A549 treated with GW870086 at 1 μM for 4 hours (cell line): ENCODE data around the gene KPNA5. TPM values are rescaled to one million over a fixed set of nuclear protein-coding genes. Genes with fewer than 3 reads are reported as not detected.

Experiments used
- total RNA-seq: library from RNA; stranded (reverse); fragments of 200-300 nt; extraction: Qiagen RNA extraction; gene quantifications from 5 replicates; pipeline ENCODE4 v1.2.3, GENCODE V29; 2022; ENCODE audit warnings: low read depth

Gene KPNA5
- 0.46 to 1.9 TPM (median 1.7 TPM) in 5 replicates for total RNA-seq

DNA sequence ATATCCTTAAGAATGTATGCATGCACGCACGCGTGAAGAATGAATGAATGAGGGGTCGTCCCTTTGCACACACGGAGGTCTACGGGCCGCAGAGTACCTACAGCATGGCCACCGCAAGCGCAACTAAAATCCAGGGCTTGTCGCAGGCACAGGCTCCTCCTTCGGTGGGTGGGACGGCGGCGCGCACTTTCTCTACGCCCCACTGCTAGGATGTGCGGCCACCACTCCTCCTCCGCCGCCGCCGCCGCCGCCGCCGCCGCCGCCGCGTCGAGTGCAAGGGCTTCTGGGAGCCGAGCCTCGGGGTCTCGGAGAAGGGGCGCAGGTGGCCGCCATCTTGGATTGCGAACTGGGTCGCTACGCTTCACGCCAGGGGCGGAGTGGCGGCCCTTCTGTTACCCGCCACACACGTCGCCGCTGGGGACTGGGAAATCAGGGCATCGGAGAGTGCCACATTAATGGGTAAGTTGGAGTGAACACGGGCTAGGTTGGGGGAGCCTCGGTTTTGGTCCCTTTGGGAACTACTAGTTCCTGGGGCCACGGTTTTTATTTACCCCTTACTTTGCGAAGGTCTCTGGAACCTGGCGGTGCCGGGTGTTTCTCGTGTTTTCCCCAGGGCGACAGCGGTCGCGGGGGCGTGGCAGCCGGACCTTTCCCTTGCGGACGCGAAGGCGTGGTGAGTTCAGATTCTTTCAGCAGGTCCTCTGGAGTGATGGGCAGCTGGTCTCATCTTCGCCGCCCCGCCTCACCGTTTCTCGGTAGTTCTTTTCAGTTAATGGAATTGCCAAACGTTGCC, at the start of gene KPNA5:
Gene KPNA5, plus strand, starts transcription at position 332 of the 793 bp plus-strand sequence. Its CDS starts 124 bp downstream, at position 456.

DNA sequence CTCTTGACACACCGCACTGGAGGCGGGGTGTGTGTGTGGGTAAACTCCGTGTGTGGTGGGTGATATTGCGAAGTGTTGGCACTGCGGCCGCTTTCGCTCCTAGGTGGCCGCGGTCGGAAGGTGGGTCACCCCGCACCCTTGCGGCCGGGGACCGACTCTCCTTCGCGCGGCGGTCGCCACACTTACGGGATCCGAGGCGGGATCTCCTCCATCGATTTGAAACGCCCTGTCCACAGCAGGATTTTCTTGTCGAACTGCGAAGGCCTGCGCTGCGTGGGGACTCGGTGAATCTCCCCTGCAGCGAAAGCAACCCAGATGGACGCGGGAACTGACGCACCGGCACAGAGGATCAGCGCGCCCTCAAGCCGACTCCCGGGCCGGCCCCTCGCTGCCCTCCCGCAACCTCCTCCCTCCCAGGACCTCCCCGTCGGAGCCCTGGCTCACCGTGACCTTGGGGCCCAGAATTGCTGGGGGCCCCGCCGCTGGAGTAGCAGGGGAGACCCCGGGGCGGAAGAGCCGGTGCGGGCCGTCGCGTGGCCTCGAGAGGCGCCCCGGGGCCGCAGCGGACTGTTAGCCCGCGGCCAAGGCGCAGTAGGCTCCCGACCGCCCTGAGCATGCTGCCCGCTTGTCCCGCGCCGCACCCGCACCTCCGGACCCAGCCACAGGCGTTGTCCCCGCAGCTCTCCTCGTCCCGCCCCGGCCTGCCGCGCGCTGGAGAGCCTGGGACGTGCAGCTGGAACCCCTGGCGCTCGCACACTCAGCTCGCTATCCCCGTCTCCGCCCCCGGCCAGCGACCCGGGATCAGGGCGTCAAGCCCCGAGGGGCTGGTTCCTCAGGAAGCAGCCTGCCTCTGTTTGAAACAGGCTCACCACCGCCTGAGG, 84.2 kb downstream of the KPNA5 start, which contains the start of gene FAM162B:
Gene FAM162B, minus strand, starts transcription at position 759 of the 881 bp plus-strand sequence. Its CDS starts 143 bp downstream, at position 616.

Other genes starting within 250 kb of the KPNA5 start
- gene CALHM6, start 219.8 kb upstream of the KPNA5 start, total RNA-seq = 0.34 TPM in 1 of 5 replicates, not detected in the others
- gene CALHM5, start 169.6 kb upstream of the KPNA5 start, total RNA-seq = 0.02 to 0.10 TPM (median 0.05 TPM) in 5 replicates
- gene TRAPPC3L, start 135.5 kb upstream of the KPNA5 start, total RNA-seq = not detected in 5 replicates
- not detected in 5 replicates for gene CALHM4, start 127.5 kb upstream of the KPNA5 start, total RNA-seq
- 24.0 to 42.7 TPM (median 37.2 TPM) in 5 replicates for gene RWDD1, start 109.7 kb upstream of the KPNA5 start, total RNA-seq
- gene RSPH4A, start 64.7 kb upstream of the KPNA5 start, total RNA-seq = 0.19 to 0.27 TPM (median 0.24 TPM) in 5 replicates
- gene ZUP1, start 12.4 kb upstream of the KPNA5 start, total RNA-seq = 6.4 to 8.0 TPM (median 7.7 TPM) in 5 replicates
- not detected in 5 replicates for gene FAM162B, start 84.5 kb downstream of the KPNA5 start, total RNA-seq
- not detected in 5 replicates for gene GPRC6A, start 147.9 kb downstream of the KPNA5 start, total RNA-seq
- not detected in 5 replicates for gene RFX6, start 196.0 kb downstream of the KPNA5 start, total RNA-seq